HG03432 (cell line): ENCODE data around the gene RANBP17.
"Not testable (repeated sequence)": the region's sequence is repeated elsewhere in the genome, so short reads cannot be mapped to it uniquely, and the experiment has no call there.

Experiments used
- ATAC-seq: cut with Tn5 transposase; IDR thresholded peaks from one replicate; pipeline ENCODE4 v1.9.1; 2021; ENCODE audit warnings: mild to moderate bottlenecking, moderate library complexity; ENCODE audit not compliant: unreplicated experiment

Gene RANBP17

GRCh38 chr5:170865622-170866021 is 3.8 kb downstream of the RANBP17 start:
- peak; percentile 86 for ATAC-seq

GRCh38 chr5:170867825-170868224 is 6.0 kb downstream of the RANBP17 start:
- no peak for ATAC-seq

- not testable (repeated sequence) for ATAC-seq
Observed at GRCh38 chr5:170870390-170870789, 8.6 kb downstream of the RANBP17 start.

GRCh38 chr5:170874017-170874416 is 12.2 kb downstream of the RANBP17 start:
- ATAC-seq: no peak

GRCh38 chr5:170875811-170876210 is 14.0 kb downstream of the RANBP17 start:
- ATAC-seq: no peak

GRCh38 chr5:170880084-170880483 is 18.3 kb downstream of the RANBP17 start:
- no peak for ATAC-seq

GRCh38 chr5:170882345-170882744 is 20.5 kb downstream of the RANBP17 start:
- ATAC-seq: peak; percentile 48

GRCh38 chr5:170885256-170885655 is 23.4 kb downstream of the RANBP17 start:
- ATAC-seq: no peak

- no peak for ATAC-seq
Observed at GRCh38 chr5:170885809-170886208, 24.0 kb downstream of the RANBP17 start.

GRCh38 chr5:170886210-170886894 is 24.5 kb downstream of the RANBP17 start:
- no peak for ATAC-seq

- no peak for ATAC-seq
Observed at GRCh38 chr5:170892196-170892595, 30.4 kb downstream of the RANBP17 start.

GRCh38 chr5:170894665-170895064 is 32.8 kb downstream of the RANBP17 start:
- no peak for ATAC-seq

- peak; percentile 39 for ATAC-seq
Observed at GRCh38 chr5:170896779-170897178, 35.0 kb downstream of the RANBP17 start.

- ATAC-seq: no peak
Observed at GRCh38 chr5:170903075-170903474, 41.3 kb downstream of the RANBP17 start.

- ATAC-seq: no peak
Observed at GRCh38 chr5:170907758-170908157, 45.9 kb downstream of the RANBP17 start.

- ATAC-seq: no peak
Observed at GRCh38 chr5:170913573-170913972, 51.8 kb downstream of the RANBP17 start.

- ATAC-seq: no peak
Observed at GRCh38 chr5:170917113-170917512, 55.3 kb downstream of the RANBP17 start.

- ATAC-seq: no peak
Observed at GRCh38 chr5:170920196-170920595, 58.4 kb downstream of the RANBP17 start.

- ATAC-seq: not testable (repeated sequence)
Observed at GRCh38 chr5:170922331-170922730, 60.5 kb downstream of the RANBP17 start.

GRCh38 chr5:170923910-170924620 is 62.2 kb downstream of the RANBP17 start:
- no peak for ATAC-seq

- ATAC-seq: not testable (repeated sequence)
Observed at GRCh38 chr5:170935534-170936218, 73.9 kb downstream of the RANBP17 start.

GRCh38 chr5:170937072-170937471 is 75.3 kb downstream of the RANBP17 start:
- no peak for ATAC-seq
